WI38 (cell line): ENCODE data around the gene CARD8.
"Not testable (repeated sequence)": the region's sequence is repeated elsewhere in the genome, so short reads cannot be mapped to it uniquely, and the experiment has no call there.

ENCODE experiments used
- H3K4me3 ChIP-seq: 2 replicates; pipeline ENCODE4 v1.5.1; 2011; ENCODE audit warnings: low read depth, mild to moderate bottlenecking, control low read depth, low read length
- CTCF ChIP-seq: IDR thresholded peaks from 2 replicates; pipeline ENCODE4 v1.5.1; 2012; ENCODE audit warnings: low read depth, mild to moderate bottlenecking, control low read depth, low read length

Gene CARD8

GRCh38 chr19:48284896-48285295 is 29.2 kb upstream of the CARD8 start:
- TF ChIP-seq CTCF, result no peak
- H3K4me3 ChIP-seq, result no peak overlapping the region

GRCh38 chr19:48283908-48284307 is 28.2 kb upstream of the CARD8 start:
- no peak overlapping the region for H3K4me3 ChIP-seq
- no peak for TF ChIP-seq CTCF

- no peak overlapping the region for H3K4me3 ChIP-seq
- no peak for TF ChIP-seq CTCF
Observed at GRCh38 chr19:48279747-48280146, 24.0 kb upstream of the CARD8 start.

GRCh38 chr19:48274938-48275337 is 19.2 kb upstream of the CARD8 start:
- no peak for TF ChIP-seq CTCF
- H3K4me3 ChIP-seq, result no peak overlapping the region

- H3K4me3 ChIP-seq, result no peak overlapping the region
- TF ChIP-seq CTCF, result no peak
Observed at GRCh38 chr19:48274173-48274572, 18.5 kb upstream of the CARD8 start.

GRCh38 chr19:48271531-48272151 is 15.9 kb upstream of the CARD8 start:
- no peak for TF ChIP-seq CTCF
- H3K4me3 ChIP-seq, result peak overlapping the region; percentile 46

GRCh38 chr19:48269617-48270026 is 13.9 kb upstream of the CARD8 start:
- H3K4me3 ChIP-seq, result not testable (repeated sequence)

- H3K4me3 ChIP-seq, result not testable (repeated sequence)
Observed at GRCh38 chr19:48265326-48265725, 9.6 kb upstream of the CARD8 start.

GRCh38 chr19:48260359-48260714 is 4.6 kb upstream of the CARD8 start:
- H3K4me3 ChIP-seq, result peak overlapping the region; percentile 64

GRCh38 chr19:48258992-48259391 is 3.3 kb upstream of the CARD8 start:
- not testable (repeated sequence) for H3K4me3 ChIP-seq
